Inferior parietal cortex (tissue), 1 donor: ENCODE data around the gene PRKCE.
"Not testable (repeated sequence)": the region's sequence is repeated elsewhere in the genome, so short reads cannot be mapped to it uniquely, and the experiment has no call there.

Experiments
- DNase-seq: peaks from one replicate; pipeline ENCODE4 v3.0.0-alpha.2; 2016; ENCODE audit errors: extremely low spot score

The PRKCE gene

DNA sequence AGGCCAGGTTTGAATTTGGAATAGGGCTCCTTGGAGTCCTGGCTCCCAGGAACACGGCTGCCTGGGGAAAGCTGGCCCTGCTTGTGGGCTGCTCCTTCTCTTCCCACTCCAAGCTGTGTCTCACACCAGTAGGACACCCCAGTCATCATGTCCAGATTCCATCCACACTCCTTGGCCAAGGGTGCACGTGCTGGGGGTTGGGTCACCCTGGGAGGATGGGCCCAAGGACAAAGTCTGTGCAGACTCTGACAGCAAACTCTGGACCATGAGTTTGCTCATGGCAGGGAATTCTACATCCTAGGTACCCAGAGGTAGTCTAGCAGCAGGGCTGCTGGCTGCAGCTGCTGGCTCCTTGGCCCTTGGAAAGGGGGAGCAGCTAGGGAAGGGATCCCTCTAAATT is 543.4 kb downstream of the PRKCE start:
- no peak for DNase-seq

DNA sequence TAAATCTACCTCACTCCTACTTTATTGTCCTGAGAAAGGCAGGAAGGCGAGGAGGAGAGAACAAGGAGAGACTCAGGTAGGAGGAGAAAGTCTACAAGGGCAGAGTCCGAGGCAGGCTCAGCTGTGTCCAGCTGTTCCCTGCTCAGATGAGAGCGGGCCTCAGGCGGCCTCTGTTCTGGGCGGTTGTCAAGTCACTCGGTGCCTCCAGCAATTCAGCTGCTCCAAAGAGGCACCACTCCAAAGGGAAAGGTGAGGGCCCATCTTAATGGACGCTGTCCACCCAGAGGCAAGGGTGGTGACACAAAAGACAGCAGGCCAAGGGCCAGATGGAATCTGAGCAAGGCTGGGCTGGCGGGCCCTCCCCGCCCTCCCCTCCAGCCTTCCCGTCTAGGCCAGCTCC is 544.3 kb downstream of the PRKCE start:
- DNase-seq: no peak

DNA sequence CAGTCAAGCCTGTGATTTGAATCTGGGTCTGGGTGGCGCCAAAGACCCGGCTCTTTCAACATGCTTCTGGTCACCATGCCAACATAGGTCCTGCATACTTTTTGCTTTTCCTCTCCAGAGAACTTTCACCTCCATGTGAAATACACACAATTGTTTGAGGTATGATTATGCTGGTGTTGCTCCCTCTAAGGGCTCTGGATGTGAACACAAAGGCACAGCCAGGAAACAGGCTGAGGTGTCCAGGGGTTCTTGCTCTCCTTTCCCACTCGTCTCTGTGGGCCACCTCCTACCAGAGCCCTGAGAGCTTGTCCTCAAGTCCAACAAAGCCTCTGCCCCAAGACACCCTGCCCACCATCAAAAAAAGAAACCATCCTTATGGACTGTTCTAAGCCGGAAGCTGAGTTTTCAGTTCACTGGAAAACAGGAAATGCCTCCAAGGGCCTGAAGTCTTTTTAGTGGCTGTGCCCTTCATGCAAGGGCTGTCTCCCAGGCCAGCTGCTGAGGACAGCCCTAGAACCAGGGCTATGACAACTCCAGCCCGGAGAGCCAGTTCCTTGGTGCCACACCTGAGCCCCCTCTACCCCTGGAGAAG is 545.5 kb downstream of the PRKCE start:
- DNase-seq: no peak

DNA sequence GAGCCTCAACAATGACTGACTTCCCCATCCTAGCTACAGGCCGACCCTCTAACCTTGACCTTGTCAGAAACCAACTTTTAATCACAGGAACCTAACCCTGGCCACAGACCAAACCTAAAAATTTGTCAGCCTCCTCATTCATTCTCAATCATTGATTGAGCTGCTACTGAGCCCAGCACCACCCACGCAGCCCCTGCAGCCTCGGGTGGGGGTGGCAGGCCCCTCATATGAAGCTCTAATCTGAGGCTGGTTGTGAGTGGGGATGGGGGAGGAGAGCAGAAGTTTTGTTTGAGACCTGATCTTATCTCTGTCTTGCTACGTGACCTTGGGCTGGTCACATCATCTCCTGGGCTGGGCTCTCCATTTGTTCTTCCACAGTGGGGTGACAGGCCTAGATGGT is 546.2 kb downstream of the PRKCE start:
- no peak for DNase-seq

DNA sequence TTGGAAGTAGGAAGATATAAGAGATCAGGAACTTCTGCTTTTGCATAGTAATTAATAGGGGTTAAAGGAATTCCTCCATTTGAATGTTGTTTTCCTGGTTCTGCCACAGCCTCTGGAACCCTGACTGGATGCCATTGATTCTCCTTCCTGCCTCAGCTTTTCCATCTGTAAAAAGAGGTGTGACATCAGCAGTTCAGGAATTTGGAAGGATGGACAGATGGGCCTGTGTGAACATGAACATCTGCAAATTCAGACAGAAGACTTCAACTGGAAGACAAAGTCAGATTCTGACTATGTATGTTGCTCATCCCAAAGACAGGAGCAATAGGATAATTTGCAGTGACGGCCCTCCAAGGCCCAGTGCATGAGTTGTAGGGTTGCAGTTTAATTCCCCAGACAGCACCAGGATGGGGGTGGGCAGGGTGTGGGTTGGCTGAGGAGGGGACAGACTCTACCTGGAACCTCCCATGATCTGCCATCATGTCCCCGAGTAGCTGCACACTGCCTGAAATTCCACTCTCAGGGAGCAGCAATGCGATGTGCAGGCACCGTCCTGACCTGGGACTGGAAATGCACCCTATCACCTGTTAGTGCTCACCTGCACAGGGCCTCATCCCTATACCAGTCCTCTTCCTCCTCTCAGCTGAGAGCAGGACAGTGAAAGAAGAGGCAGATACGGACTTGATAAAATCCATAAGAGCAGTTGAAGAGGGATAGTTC is 546.8 kb downstream of the PRKCE start:
- no peak for DNase-seq

DNA sequence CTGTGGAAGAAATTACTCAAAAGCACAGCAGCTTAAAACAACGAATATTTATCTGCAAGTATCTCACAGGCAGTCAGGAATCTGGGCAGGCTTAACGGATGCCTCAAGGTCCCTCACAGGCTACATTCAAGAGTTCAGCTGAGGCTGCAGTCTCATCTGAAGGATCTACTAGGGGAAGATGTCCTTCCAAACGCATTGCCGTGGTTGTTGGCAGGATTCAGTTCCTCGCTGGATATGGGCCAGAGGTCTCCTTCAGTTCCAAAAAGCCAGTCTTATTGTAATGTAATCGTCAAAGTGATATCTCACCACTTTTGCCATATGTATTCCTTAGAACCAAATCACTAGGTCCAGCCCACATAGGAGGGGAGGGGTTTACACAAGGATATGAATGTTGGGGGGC is 547.5 kb downstream of the PRKCE start:
- no peak for DNase-seq

DNA sequence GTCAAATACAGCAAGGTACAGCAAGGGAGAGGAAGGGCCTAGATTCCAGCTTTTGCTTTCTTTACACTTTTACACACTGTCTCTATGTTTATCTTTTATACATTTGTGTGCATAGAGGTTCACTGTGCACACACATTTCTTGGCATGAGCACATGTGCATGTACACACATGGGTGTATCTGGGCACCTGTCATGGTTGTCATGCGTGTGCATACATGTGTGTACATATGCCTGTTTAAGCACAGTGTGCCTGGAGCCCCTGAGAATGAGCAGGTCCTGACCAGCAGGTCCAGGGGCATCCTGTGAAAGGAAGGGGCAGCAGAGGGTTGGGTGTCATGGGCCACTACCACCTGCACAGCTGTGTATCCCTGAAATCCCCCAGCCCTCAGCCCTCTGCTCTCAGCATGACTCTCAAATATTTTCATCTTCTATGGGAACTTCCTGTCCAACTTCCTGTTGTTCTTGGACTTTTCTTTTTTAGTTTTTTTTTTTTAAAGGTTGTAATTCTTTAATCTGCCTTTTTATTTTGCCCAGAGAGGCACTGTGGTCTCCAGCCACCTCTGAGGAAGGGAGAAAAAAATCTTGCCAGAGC is 548.7 kb downstream of the PRKCE start:
- no peak for DNase-seq

DNA sequence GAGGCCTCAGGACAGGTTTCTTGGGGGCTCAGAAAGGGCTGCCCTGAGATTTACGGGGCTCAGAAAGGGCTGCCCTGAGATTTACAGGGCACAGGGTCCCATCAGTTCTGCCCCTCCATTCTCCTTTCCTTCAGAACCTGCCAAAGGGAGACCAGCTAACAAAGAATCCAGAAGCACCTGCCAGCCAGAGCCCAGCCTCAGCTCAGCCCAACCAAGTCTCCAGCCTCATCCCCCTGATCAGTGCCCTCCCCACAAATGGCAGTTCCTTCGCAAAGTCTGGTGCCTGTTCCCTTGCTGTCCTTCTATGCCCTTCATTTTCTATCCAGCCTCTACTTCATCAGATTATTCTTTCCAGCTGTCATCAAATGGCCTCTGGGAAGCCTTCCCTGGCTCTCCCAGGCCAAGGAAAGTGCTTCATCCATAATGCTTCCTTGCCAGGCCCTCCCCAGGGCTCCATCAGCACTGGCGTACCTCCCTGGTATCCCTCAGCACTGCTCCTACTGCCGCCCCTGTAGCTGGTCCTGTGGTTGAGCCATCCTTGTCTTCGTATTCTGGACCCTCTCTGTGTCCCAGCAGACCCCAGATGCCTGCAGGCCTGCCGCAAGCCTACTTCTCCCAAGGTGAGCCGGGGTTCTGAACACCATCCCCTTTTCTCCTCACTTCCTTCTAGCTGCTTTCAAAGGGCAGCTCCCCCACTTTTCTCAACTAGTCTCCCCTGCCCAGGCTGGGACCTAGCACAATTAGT is 549.6 kb downstream of the PRKCE start:
- no peak for DNase-seq

DNA sequence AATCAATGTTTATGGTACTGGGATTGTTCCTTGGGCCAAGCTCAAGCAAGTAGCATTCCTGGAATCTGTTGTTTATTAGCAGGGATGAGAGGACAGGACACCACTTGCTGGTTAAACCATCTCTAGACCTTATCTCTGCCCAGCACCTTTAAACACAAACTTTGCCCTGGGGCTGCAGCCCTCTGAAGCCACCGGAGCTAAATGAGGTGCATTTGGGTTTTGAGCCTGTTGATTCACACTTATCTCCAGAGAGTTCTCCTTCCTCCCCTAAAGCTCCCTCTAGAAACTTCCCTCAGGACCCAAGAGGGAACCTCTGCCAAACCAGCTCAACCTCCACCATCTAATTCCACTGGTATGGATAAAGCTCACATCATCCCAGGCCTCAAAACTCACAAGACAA is 551.0 kb downstream of the PRKCE start:
- DNase-seq: no peak

DNA sequence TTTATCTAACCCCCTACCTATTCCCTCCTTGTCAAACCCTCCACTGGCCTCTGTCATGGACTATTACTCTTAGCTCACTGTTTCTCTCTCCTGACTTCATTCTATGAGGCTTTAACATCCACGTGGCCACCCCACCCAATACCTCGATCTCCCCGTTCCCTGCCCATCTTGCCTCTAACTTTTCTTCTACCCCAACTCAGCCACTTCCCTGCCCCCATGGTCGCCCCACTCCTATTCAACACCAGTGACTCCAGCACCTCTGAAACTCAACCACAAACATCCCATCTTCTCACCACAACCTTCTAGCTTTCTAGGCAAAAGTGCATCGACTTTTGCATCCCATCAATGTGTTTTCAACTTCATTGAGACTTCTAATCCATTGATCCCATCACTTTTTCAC is 551.5 kb downstream of the PRKCE start:
- DNase-seq: no peak

DNA sequence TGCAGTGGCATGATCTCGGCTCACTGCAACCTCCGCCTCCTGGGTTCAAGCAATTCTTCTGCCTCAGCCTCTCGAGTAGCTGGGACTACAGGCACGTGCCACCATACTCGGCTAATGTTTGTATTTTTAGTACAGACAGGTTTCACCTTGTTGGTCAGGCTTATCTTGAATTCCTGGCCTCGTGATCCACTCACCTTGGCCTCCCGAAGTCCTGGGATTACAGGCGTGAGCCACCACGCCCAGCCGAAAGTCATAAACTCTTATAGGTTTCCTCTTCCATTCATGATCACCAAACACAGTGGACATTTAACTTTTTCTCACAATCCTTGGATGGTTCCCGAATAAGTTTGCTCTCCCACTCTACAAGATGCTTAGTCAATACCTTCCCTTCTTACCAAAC is 552.2 kb downstream of the PRKCE start:
- not testable (repeated sequence) for DNase-seq

DNA sequence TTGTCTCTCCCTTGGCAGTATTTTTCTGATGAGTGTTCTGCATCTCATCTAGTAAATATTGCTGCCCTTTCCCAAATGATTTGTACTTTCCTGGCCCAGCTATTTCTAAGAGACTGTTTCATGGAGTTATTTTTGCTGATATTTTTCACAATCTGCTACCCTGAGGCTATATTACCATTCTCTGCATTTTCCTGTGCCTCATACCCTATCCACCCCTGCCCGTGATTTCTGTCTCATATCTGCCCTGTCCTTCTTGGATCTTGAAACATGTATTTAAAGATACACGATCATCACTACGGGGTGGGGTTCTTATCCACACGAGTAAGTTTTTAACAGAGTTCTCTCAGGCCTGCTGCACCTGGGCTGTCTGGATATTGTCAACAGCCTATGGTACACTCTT is 556.1 kb downstream of the PRKCE start:
- DNase-seq: no peak

DNA sequence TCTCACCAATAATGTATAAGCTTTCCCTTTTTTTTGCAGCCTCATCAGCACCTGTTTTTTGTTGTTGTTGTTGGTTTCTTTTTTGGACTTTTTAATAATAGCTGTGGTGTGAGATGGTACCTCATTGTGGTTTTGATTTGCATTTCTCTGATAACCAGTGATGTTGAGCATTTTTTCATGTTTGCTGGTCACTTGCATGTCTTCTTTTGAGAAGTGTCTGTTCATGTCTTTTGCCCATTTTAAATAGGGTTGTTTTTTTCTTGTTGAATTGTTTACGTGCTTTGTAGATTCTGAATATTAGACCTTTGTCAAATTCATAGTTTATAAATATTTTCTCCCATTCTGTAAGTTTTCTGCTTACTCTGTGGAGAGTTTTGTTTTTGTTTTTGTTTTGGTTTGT is 557.3 kb downstream of the PRKCE start:
- DNase-seq: no peak

DNA sequence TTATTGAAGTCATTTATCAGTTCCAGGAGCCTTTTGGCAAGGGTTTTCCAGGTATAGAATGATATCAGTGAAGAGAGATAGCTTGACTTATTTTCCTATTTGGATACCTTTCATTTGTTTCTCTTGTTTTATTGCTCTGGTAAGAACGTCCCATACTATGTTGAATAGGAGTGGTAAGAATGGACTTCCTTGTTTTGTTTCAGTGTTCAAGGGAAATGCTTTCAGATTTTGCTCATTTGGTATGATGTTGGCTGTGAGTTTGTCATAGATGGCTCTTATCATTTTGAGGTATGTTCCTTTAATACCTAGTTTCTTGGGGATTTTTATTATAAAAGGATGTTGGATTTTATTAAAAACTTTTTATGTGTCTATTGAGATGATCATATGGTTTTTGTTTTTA is 558.6 kb downstream of the PRKCE start:
- no peak for DNase-seq

DNA sequence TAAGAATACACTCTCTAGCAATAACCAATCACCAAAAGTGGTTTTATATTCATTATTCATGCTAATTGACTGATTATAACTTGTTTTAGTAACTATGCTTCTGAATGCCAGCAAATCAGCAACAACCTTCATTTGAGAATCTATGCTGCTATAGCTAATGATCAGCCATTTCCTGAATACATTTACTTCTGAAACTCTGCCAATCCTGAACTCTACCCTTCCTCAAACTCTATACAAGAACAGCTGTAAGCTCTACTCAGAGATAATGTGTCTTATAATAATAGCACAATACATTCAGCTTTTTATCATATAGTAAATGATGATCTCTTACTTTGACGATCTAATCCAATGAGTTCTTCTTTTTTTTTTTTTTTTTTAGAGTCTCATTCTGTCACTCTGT is 560.0 kb downstream of the PRKCE start:
- DNase-seq: no peak

DNA sequence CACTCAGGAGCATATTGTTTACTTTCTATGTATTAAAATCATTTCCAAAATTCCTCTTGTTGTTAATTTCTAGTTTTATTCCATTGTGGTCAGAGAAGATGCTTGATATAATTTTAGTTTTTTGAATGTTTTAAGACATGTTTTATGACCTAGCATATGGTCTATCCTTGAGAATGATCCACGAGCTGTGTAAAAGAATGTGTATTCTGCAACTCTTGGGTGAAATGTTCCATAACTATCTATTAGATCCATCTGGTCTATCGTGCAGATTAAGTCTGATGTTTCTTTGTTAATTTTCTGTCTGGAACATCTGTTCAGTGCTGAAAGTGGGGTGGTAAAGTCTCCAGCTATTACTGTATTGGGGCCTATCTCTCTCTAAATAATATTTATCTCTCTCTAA is 562.4 kb downstream of the PRKCE start:
- no peak for DNase-seq

DNA sequence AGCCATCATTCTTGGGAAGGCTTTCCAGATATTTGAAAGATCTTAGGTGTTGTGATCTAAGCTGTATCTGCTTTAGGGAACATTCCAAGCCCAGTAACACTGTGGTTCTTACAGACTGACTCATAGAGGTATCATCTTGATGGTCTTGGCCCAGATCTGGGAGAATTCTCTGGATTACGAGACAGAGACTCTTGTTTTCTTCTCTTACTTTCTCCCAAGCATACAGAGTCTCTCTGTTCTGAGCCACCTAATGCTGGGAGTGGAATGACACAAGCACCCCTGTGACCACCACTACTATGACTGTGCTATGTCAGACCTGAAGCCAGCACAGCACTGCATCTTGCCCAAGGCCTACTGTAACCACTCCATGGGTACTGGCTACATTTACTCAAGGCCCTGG is 564.7 kb downstream of the PRKCE start:
- DNase-seq: no peak

DNA sequence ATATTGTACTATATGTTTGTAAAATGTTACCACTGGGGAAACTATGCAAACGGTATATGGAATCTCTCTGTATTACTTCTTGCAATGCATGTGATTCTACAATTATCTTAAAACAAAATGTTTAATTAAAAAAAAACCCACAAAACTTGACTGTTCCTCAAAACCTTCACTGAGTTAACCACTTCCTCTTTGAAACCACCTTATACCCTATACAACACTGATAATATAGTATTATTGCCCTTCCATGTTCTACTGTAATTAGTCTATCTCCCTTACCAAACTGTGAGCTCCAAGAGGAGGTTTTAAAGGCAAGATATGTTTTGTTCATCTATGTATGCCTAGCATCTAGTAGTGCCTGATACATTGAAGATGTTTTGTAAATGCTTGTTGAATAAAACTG is 572.0 kb downstream of the PRKCE start:
- DNase-seq: not testable (repeated sequence)

DNA sequence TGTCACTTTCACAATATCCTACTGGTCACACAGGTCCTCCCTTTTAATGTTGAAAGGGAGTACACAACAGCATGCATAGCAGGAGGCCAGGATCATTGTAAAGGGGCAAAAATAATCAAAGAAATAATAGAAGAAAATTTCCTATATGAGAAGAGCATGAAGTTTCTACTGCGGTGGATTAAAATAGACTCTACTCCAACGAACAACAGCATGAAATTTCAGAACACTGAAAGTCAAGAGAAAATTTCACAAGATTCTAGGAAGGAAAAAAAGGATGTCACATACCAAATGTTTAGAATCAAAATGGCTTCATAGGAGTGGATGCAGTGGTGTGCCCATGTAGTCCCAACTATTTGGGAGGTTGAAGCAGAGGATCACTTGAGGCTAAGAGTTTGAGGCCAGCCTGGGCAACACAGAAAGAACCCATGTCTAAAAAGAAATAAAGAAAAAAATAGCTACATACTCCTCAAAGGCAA is 573.7 kb downstream of the PRKCE start:
- DNase-seq: no peak

DNA sequence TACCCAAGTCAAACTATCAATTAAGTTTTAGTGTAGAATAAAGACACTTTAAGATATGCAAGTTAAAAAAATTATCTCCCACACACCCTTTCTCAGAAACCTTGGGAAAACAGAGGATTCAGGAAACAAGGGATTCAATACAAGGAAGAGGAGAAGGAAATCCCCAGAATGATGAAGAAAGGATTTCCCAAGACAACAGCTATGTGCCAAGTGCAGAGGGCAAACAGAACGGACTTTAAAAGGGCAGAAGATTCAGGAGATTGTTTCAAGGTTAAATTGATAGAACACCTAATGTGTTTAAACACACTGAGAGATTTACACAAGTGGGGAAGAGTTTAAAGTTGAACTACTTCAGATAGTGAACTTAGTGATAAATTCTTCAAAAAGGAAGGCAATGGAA is 574.3 kb downstream of the PRKCE start:
- DNase-seq: no peak

DNA sequence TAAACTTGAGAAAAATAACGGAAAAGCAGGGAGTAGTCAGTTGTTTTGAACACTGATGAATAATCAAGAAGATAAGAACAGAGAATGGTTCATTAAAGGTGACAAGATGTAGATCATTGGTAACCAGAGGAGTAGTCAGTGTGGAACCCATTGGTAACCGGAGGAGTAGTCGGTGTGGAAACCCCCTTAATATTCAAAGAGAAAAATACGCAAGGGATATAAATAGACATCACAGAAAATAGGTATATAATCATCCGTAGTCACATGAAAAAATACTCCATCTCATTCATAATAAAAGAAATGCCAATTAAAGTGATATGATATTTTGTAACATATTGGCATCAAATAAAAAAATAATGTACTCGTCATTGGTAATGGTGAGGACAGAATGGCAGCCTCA is 575.1 kb downstream of the PRKCE start:
- DNase-seq: no peak

DNA sequence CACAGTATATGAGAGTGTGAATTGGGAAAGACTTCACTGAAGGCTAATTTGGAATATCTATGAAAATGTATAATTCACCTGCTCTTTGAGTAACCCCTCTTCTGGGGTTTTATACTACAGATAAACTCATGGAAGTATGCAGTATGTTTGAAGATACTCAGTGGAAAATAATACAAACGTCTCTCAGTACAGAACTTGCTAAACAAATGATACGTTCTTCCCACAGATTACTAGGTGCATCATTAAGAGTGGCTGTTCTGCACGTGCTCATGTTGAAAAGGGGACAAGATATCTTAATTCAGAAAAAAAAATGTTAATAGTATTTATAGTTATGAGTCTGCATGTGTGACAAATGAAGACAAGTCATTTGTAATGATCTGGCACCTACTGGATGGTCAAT is 575.5 kb downstream of the PRKCE start:
- no peak for DNase-seq
